Measurements from ENCODE around the gene ADARB1. TPM values are rescaled to one million over a fixed set of nuclear protein-coding genes. Genes with fewer than 3 reads are reported as not detected.

Gene ADARB1
- total RNA-seq, 1 donor, result 11.8 TPM

DNA sequence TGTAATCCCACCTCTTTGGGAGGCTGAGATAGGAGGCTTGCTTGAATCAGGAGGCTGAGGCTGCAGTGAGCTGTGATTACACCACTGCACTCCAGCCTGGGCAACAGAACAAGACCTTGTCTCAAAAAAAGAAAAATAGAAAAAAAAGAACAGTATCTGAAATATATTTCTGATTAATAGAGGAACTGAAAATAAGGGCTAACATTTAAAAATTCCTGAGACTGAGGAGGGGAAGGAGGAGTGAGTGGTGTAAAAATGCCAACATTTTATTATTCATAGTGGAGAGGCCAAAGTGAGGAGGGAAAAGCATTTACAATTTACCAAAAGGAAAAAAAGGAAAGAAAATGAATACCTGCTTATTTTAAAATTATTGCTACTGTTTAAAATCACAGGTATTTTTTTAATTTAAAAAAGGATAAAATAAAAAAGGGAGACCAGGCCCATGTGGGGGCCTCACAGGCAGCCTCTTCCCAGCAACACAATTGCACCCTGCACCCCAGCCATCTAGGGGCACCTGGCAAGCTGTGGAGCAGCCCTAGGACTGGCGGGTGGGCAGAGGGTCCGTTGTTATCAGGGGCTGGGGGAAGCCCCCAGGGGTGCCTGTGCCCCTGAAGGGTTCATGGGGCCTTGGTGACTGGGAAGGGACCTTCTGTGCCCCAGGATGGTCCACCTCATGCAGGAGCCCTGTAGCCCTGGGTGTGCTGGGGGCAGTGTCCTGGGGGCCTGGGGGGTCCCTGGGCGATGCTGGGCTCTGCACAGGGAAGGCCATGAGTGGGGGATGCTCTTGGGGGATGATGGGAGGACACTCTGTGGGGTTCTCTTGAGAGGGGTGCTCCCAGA is 34.8 kb upstream of the ADARB1 start:
- DNase-seq (ENCODE audit: low read depth in 2 of 3, low spot score in 2 of 3), result no peak

DNA sequence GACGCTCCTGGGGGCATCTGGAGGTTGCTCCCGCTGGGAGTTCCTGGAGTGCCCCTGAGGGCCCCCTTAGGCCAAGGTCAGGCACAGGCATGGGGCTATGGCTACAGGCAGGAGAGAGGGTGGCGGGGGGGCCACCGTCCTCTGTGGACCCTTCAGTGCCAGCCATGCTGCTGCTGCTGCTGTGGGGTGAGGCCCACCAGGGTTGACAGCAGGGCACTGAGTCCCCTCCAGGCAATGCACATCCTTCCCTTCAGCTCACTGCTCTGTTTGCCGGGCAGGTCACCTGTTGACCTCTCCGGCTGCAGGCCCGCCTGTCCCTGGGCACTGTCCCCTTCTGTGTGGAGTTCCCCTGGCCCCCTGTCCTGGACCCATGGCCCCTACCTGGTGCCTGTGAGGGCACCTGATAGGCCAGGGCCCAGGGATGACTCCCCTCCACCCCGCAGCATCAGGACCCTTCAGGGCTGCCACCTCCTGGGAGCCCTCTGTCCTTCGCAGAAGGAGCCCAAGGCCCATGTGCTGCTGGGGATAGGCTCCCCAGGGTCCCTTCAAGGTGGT is 34.1 kb upstream of the ADARB1 start:
- DNase-seq (ENCODE audit: low read depth in 2 of 3, low spot score in 2 of 3), result no peak

DNA sequence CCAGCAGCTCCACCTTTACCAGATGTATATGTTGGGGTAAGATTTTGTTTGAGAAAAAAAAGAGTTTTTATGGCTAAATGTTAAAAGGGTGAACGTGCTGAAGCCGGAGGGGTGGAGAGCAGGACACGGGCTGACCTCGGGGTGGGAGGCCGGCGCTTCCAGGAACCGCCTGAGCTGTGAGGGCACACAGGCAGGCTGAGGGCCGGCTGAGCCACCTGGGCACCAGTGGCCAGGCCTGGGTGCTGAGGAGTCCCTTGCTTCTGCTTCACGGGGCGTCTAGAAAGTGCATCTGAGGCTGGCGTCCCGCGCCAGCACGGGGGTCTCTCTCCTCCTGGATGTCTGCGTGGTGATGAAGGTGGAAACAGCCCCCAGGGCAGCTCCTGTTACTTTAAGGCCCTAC is 33.6 kb upstream of the ADARB1 start:
- no peak for DNase-seq (ENCODE audit: low read depth in 2 of 3, low spot score in 2 of 3)

DNA sequence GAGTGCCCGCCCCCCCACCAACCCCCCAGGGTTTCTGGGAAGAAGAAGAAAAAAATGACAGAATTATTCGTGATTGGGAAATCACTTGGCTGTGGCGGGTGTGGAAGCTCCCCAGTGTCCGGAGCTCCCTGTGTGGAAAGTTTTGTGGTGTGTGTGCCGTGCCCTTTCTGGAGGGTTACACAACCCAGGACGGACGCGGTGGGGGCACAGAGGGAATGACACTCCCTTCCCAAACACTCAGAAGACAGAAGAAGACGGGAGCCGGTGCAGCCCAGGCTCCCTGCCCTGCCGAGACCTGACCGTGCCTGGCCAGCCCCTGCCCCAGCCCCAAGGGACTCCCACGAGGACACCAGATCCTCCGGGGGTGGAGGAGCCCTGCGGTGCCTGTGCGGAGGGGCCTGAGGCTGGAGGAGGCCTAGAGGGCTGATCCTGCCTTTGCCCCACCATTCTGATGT is 33.0 kb upstream of the ADARB1 start:
- no peak for DNase-seq (ENCODE audit: low read depth in 2 of 3, low spot score in 2 of 3)

DNA sequence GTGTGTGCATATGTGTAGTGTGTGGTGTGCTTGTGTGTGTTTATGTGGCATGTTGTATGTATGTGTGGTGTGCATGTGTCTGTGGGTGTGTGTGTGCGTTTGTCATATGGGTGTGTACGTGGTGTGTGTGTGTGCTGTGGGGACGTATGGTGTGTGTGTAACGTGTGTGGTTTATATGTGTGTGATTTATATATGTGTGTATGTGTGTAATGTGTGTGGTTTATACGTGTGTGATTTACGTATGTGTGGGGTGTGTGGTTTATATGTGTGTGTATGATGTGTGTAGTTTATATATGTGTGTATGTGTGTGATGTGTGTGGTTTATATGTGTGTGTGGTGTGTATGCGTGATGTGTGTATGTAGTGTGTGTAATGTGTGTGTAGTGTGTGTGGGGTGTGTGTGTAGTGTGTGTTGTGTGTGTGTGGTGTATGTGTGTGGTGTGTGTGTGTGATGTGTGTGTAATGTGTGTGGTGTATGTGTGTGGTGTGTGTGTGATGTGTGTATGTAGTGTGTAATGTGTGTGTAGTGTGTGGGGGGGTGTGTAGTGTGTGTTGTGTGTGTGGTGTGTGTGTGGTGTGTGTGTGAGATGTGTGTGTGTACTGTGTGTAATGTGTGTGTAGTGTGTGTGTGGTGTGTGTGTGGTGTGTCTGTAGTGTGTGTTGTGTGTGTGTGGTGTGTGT is 32.3 kb upstream of the ADARB1 start:
- DNase-seq (ENCODE audit: low read depth in 2 of 3, low spot score in 2 of 3), result no peak

DNA sequence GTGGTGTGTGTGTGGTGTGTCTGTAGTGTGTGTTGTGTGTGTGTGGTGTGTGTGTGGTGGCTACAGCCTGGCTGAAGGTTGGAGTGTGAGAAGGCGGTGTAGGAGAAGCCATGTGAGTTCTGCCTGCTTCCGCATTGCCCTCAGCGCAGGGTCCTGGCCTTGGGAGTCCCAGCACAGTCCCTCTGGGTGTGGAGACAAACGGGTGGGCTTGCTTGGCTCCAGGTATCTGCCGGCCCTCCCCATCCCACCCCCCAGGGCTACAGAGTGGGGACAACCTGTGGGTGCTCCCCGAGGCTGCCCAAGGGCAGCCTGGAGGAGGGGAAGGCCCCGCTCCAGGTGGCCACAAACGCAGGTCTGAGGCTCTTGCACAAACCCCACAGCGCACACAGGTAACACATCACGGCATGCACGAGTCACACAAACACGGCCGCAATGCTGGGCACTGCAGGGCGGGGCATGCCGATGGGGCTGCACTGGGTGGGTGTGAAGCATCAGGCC is 31.7 kb upstream of the ADARB1 start:
- no peak for DNase-seq (ENCODE audit: low read depth in 2 of 3, low spot score in 2 of 3)

DNA sequence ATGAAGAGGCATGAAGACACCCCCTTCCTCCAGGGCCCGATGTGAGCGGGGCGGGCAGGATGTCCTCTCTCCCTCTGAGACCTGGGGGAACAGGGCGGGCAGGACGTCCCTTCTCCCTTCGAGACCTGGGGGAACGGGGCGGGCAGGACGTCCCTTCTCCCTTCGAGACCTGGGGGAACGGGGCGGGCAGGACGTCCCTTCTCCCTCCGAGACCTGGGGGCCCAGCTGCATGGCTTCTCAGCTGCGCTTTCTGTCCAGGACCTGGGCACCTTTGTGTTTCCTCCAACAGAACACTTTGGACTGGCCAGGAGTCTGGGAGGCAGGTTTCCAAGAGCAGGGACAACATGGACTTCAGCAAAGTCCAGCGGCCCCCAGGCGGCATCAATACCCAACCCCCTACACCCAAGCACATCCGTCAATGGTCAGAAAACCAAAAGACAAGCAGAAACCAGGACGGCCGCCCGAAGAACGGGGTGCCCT is 30.8 kb upstream of the ADARB1 start:
- no peak for DNase-seq (ENCODE audit: low read depth in 2 of 3, low spot score in 2 of 3)

DNA sequence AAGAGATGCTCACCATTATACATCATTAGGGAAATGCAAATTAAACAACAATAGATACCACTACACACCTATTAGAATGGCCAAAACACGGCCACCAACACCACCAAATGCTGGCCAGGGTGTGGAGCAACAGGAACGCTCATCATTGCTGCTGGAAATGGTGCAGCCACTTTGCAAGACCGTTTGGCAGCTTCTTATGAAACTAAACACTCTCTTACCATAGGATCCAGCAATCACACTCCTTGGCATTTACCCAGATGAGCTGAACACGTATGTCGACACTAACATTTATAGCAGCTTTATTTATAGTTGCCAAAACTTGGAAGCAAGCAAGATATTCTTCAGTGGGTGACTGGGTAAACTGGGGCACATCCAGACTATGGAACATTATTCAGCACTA is 28.9 kb upstream of the ADARB1 start:
- DNase-seq (ENCODE audit: low read depth in 2 of 3, low spot score in 2 of 3), result no peak

DNA sequence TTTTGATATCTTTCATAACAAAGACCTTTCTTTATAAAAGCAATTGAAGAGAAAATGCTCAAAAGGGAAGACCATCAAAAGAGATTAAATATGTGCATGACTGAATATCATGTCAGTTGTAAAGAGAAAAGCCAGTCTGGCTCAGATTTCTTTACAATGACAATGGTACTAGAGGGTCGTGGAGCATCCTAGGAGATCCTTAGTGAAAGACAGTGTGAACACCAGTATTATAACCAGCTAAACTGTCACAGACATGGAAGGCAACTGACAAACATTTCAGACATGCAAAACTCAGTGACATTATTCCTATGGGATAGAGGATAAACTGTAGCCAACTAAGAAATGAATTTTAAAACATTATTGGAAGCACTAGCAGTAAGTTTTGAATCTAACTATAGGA is 27.1 kb upstream of the ADARB1 start:
- DNase-seq (ENCODE audit: low read depth in 2 of 3, low spot score in 2 of 3), result no peak

DNA sequence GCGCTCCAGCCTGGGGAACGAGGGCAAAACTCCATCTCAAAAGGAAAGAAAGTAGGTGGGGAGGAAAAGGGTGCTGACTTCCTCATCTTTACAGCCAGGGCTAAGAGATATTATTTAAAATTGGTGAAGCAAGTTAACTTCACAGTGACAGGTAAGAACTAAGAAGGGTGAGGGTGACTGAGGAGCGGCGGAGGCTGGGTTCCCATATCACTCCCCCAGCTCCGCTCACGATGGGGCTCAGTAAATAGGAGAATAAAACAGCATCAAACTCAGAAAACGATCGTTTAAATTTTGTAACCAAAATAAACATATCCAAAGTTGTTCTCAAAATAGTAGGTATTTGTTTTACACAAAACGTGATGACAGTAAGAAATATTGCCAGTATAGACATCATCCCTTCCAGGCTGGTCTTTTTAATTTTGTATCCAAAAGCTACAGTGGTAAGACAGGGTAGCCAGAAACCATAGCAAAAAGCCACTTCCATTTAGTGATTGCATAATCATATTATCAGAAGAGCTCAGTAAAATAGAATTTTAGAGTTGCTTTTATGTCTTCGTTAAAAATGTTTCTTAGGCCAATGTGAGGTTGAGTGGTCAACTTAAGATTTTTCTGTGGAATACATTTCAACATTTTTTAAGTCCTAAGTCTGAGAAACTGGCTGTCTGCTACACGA is 26.2 kb upstream of the ADARB1 start:
- DNase-seq (ENCODE audit: low read depth in 2 of 3, low spot score in 2 of 3), result no peak

DNA sequence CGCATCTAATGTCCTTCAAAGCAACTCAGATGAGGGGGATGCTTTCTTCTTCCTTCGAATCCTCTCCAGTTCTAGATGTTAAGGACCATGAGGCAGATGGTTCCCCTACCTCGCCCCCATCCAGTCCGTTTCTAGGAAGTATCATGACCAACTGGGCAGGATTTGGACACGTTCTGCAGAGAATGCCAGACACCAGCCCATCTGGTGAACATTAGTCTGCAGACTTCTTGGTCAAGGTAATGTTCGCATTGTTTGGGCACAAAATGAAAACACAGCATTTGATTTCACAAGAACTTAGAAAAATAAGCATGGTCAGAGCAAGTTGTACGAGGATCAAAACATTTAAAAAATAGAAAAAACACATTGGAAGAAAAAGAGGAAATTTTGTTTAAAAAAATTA is 25.4 kb upstream of the ADARB1 start:
- no peak for DNase-seq (ENCODE audit: low read depth in 2 of 3, low spot score in 2 of 3)

DNA sequence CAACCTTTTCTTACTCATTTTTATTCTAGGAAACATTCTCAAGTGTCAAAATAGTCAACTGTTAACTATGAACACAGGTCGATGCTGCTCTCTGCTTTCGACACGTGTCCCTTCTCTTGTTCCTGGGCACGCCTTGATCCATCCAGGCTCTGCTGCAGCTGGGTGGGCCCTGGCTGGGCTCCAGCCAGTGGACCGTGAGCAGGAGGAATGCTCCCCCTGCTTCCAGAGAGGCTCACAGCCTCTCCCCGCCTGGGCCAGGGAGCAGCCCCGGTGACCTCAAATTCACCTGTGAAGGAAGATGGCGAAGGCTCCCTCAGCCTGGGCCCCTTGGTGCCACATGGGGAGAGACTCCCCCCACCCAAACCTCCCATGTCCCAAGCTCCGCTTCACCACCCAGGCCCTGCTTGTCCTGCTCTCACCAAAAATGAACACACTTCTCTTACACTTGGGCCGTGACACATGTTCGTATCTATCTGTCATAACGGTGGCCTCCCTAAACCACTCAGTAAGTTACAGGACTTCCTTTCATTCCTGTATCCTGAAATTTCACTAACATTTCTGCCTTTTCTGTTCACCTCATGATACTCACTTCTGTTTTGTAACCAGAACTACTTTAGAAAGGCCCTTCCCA is 24.6 kb upstream of the ADARB1 start:
- DNase-seq (ENCODE audit: low read depth in 2 of 3, low spot score in 2 of 3), result no peak

DNA sequence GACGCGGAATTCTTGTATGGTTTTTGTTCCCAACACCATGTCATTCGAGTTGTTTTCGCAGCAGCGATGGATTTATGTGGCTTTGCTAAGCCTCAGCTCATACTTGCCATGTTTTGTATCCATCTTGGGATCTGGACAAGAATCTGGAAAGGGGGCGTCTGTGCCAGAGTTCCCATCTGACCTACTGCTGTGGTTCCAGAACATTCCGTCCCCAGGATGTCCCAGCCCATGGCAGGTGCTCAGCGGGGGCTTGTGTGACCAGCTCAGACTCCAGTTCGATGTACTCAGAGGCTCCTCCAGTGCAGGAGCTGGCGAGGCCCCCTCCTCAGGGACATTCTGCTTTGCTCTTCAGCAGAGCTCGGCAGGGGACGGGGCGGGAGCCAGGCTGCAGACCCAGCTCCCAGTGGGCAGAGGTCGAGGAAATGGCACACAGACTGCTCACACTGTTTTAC is 24.0 kb upstream of the ADARB1 start:
- DNase-seq (ENCODE audit: low read depth in 2 of 3, low spot score in 2 of 3), result no peak

DNA sequence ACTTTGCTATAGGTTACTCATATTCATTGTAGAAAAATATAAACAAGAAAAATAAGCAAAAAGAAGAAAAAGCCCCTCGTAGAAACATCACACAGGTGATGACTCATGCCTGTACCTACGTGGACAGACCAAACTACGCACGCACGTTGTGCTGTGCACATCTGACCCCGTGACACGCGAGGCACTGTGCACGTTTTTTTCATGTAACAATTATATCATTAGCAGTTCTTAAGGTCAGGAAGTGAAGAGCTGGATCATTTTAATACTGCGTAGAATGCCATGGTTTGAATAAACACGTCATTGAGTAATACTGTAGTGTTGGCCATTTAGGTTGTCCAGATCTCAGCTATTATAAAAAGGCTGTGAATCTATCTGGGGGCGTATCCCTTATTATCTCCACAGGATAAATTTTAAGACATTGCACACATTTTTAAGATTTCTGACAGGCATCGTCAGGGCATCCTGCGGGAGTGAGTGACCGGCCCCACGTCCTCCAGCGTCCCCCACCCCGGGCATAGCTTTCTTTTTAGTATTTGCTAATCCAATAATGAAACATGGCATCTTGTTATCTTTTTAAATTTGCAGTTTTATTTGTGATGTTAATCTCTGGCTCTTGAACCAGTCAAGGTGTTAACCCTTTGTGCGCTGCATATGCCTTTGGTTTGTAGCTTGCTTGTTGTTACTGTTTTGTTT is 23.4 kb upstream of the ADARB1 start:
- DNase-seq (ENCODE audit: low read depth in 2 of 3, low spot score in 2 of 3), result no peak

DNA sequence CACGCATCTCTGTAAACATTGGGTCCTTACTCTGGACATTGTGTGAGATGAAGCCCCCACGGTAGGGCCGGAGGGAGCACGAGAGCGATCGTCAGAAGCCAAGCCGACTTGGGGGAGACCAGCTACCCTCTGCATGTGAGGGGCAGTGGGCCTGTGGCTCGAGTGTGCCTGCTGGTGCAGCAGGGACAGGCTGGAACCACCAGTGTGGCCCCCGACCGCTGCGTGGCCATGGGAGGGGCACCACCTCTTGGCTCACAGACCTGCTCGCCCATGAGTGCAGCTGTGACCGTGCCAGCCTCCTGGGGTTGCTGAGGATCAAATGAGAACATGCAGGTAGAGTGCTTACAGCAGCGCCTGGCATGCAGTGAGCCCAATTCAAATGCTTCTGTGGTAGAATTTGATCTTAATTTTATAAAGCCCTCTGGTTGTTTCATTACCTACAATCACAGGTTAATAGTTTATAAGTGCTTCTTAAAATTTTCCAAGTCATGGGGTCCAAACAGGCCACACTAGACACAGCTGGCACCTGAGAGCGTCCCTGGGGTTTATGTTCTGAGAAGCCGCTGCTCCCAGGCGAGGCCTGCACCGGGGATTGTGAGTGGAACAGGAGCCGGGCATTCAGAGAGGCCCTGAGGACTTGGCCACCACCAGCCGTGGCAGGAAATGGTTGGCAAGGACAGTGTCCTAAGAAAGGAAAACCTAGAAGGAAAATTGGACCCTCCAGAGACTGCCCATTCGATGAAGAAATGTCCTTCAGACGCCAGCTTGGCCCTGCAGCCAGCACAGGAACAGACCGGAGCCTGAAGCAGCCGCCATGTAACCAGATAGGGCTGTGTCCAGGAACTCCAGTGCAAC is 22.6 kb upstream of the ADARB1 start:
- DNase-seq (ENCODE audit: low read depth in 2 of 3, low spot score in 2 of 3), result no peak

DNA sequence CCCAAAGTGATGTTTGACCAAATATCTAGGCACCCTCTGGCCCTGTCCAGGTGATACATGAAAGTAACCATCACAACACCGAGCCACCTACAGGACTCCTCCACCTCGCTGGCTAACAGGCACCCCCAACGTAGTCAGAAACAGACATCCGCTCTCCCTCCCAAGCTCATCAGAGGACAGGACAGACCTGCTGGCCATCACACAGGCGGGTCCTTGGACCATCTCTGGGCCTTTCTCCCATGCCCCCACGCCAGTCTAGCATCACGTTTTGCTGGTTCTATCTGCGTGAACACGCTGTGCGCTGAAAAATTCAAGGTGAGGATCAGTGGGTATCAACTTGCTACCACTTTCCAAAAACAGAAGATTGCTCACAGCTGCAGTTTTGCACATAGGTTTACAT is 21.4 kb upstream of the ADARB1 start:
- DNase-seq (ENCODE audit: low read depth in 2 of 3, low spot score in 2 of 3), result no peak

DNA sequence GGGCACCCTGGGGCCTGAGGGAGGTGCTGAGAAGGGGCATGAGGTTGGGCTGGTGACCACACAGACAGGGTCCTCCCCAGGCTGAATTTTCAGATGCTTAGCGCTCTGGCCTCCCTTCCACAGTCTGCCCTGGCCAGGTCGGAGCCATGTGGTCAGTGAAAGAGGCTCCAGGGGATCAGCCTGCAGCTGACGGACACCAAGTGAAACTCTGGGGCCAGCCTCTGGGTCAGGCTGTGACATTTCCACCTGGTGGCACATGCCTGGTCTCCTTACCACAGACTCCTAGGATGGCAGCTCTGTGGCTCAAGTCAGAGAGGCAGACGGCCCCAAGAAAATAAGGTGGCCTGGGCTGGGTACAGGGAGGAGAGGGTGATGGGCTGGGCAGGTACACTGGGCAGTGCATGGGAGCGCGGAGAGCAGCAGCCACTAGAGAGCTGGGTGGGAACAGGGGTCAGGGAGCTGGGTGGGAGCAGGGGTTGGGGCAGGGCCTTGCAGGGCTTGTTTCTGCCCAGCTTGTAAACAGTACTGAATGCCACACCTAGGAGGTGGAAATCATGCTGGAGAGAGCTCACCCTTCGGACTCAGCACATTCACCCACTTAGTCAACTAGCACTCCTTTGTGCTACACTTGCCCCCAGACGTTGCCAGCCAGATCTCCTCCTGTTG is 20.7 kb upstream of the ADARB1 start:
- no peak for DNase-seq (ENCODE audit: low read depth in 2 of 3, low spot score in 2 of 3)

DNA sequence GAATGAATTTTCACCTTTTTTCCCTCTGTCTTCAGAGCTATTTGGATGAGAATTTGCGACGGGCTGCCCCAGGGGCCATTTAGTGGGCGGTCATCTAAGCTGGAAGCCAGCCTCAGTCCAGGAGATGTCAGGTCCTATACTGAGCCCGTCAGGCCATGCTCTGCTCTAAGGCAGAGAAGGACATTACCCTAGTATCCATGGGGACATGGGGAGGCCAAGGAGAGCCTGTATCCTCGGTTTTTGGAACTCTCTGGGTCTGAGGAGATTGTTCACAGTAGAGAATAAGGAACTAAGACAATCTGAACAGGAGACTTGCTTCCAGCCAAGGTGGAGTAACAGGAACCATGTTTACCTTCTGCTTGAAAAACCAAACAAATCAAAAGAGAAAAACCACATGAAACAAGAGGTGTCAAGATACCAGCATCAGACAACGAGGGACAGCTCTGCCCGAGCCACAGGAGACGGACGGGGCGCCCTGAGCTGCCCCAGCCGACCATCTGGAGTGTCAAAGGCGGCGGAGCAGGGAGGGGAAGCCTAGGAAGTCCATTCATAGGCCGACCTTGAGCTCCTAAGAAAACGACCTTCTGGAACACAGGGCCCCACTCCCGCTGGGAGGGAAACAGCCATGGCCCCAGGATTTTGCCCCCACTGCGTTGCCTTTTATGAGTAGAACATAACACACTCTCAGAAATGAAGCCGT is 20.0 kb upstream of the ADARB1 start:
- DNase-seq (ENCODE audit: low read depth in 2 of 3, low spot score in 2 of 3), result no peak

Data from hematopoietic multipotent progenitor cell (in vitro differentiated cells).